HG03521 (cell line): ENCODE data around the gene NKD2.
"Not testable (repeated sequence)": the region's sequence is repeated elsewhere in the genome, so short reads cannot be mapped to it uniquely, and the experiment has no call there.

Experiments
- ATAC-seq: cut with Tn5 transposase; IDR thresholded peaks from one replicate; pipeline ENCODE4 v1.9.1; 2021; ENCODE audit warnings: mild to moderate bottlenecking, moderate library complexity; ENCODE audit not compliant: unreplicated experiment

The NKD2 gene

GRCh38 chr5:1054799-1055775 is 46.5 kb downstream of the NKD2 start:
- no peak for ATAC-seq

GRCh38 chr5:1055896-1056610 is 47.5 kb downstream of the NKD2 start:
- no peak for ATAC-seq

GRCh38 chr5:1056611-1057484 is 48.2 kb downstream of the NKD2 start:
- no peak for ATAC-seq

- ATAC-seq, result no peak
Measured at GRCh38 chr5:1057485-1058082, 49.0 kb downstream of the NKD2 start.

GRCh38 chr5:1058083-1058945 is 49.7 kb downstream of the NKD2 start:
- no peak for ATAC-seq

- no peak for ATAC-seq
Measured at GRCh38 chr5:1058988-1059883, 50.6 kb downstream of the NKD2 start.

GRCh38 chr5:1059884-1060263 is 51.3 kb downstream of the NKD2 start:
- ATAC-seq, result no peak

GRCh38 chr5:1060535-1060981 is 52.0 kb downstream of the NKD2 start:
- ATAC-seq, result no peak

- ATAC-seq, result not testable (repeated sequence)
Measured at GRCh38 chr5:1061292-1061691, 52.7 kb downstream of the NKD2 start.

GRCh38 chr5:1061916-1062315 is 53.3 kb downstream of the NKD2 start:
- no peak for ATAC-seq

- no peak for ATAC-seq
Measured at GRCh38 chr5:1062761-1063568, 54.4 kb downstream of the NKD2 start.

- ATAC-seq, result no peak
Measured at GRCh38 chr5:1063661-1064382, 55.2 kb downstream of the NKD2 start.

GRCh38 chr5:1064383-1065142 is 56.0 kb downstream of the NKD2 start:
- ATAC-seq, result no peak

GRCh38 chr5:1065143-1065750 is 56.6 kb downstream of the NKD2 start:
- ATAC-seq, result no peak

- no peak for ATAC-seq
Measured at GRCh38 chr5:1065891-1066650, 57.5 kb downstream of the NKD2 start.
